ENCODE data around the gene USP44. TPM values are rescaled to one million over a fixed set of nuclear protein-coding genes. Genes with fewer than 3 reads are reported as not detected.
A peak's percentile ranks its signal among the peaks of the same experiment; 100 is the strongest.
"Not testable (repeated sequence)": the region's sequence is repeated elsewhere in the genome, so short reads cannot be mapped to it uniquely, and the experiment has no call there.

USP44 gene
- total RNA-seq, 1 donor = 5.2 TPM

GRCh38 chr12:95583933-95584332 lies 32.7 kb upstream of the USP44 start:
- DNase-seq (ENCODE audit: low read depth) = no peak
- TF ChIP-seq, protein P1, sequence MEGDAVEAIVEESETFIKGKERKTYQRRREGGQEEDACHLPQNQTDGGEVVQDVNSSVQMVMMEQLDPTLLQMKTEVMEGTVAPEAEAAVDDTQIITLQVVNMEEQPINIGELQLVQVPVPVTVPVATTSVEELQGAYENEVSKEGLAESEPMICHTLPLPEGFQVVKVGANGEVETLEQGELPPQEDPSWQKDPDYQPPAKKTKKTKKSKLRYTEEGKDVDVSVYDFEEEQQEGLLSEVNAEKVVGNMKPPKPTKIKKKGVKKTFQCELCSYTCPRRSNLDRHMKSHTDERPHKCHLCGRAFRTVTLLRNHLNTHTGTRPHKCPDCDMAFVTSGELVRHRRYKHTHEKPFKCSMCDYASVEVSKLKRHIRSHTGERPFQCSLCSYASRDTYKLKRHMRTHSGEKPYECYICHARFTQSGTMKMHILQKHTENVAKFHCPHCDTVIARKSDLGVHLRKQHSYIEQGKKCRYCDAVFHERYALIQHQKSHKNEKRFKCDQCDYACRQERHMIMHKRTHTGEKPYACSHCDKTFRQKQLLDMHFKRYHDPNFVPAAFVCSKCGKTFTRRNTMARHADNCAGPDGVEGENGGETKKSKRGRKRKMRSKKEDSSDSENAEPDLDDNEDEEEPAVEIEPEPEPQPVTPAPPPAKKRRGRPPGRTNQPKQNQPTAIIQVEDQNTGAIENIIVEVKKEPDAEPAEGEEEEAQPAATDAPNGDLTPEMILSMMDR (IDR thresholded peaks at IDR 0.05; ENCODE audit: insufficient read depth, low read depth, low read length) = no peak
- H3K4me3 ChIP-seq (ENCODE audit: low read depth, low read length) = no peak overlapping the region

GRCh38 chr12:95582230-95583058 lies 31.2 kb upstream of the USP44 start:
- TF ChIP-seq, protein P1 (IDR thresholded peaks at IDR 0.05; ENCODE audit: insufficient read depth, low read depth, low read length) = peak; percentile 49
- no peak overlapping the region for H3K4me3 ChIP-seq (ENCODE audit: low read depth, low read length)
- DNase-seq (ENCODE audit: low read depth) = peak; percentile 40

DNA sequence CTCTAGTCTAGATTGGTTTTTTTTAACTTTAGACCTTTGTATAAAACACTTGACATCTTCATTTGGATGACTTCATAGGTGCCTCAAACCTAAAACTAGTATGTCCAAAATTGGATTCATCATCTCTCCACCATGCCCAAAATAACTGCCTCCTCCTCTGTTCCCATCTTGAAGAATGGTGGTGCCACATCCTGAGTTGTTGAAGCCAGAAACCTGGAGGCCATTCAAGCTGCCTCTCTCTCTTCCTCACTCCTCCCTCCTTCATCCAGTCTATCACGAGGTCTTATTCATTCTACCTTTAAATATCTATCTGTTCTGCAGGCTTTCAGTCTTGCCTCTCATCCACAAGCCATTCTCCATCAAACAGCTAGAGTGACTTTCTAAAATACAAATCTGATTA lies 26.5 kb upstream of the USP44 start:
- DNase-seq (ENCODE audit: low read depth) = no peak
- TF ChIP-seq, protein P1 (IDR thresholded peaks at IDR 0.05; ENCODE audit: insufficient read depth, low read depth, low read length) = no peak
- no peak overlapping the region for H3K4me3 ChIP-seq (ENCODE audit: low read depth, low read length)

- TF ChIP-seq, protein P1 (IDR thresholded peaks at IDR 0.05; ENCODE audit: insufficient read depth, low read depth, low read length) = peak; percentile 83
- DNase-seq (ENCODE audit: low read depth) = peak; percentile 53
- no peak overlapping the region for H3K4me3 ChIP-seq (ENCODE audit: low read depth, low read length)
Measured at GRCh38 chr12:95574799-95575452, 23.6 kb upstream of the USP44 start.

- DNase-seq (ENCODE audit: low read depth) = no peak
- TF ChIP-seq, protein P1 (IDR thresholded peaks at IDR 0.05; ENCODE audit: insufficient read depth, low read depth, low read length) = no peak
- H3K4me3 ChIP-seq (ENCODE audit: low read depth, low read length) = no peak overlapping the region
Measured at GRCh38 chr12:95573951-95574576, 22.8 kb upstream of the USP44 start.

- no peak for DNase-seq (ENCODE audit: low read depth)
- no peak overlapping the region for H3K4me3 ChIP-seq (ENCODE audit: low read depth, low read length)
- TF ChIP-seq, protein P1 (IDR thresholded peaks at IDR 0.05; ENCODE audit: insufficient read depth, low read depth, low read length) = no peak
Measured at GRCh38 chr12:95571369-95571768, 20.1 kb upstream of the USP44 start.

DNA sequence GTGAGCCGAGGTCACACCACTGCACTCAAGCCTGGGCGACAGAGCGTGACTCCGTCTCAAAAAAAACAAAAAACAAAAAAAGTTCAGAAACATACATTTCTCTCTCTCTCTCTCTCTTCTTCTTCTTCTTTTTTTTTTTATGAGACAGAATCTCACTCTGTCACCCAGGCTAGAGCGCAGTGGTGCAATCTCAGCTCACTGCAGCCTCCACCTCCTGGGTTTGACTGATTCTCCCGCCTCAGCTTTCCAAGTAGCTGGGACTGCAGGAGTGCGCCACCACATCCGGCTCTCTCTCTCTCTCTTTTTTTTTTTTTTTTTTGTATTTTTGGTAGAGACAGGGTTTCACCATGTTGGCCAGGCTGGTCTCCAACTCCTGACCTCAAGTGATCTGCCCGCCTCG lies 16.8 kb upstream of the USP44 start:
- H3K4me3 ChIP-seq (ENCODE audit: low read depth, low read length); DNase-seq (ENCODE audit: low read depth): not testable (repeated sequence)
